HEK293 (cell line): ENCODE measurements around the gene CAMTA2.

Experiments
- EGR2 ChIP-seq: fragments of 450-650 bp; formaldehyde crosslinking; IDR thresholded peaks from 2 replicates; pipeline ENCODE4 v1.5.1; 2016; ENCODE audit warnings: low read depth, missing biosample characterization, missing genetic modification characterization
- KLF10 ChIP-seq: fragments of 450-650 bp; IDR thresholded peaks from 2 replicates; pipeline ENCODE4 v1.5.1; 2018; ENCODE audit warnings: missing biosample characterization, mild to moderate bottlenecking, missing genetic modification characterization
- MZF1 ChIP-seq: fragments of 450-650 bp; formaldehyde crosslinking; IDR thresholded peaks from 2 replicates; pipeline ENCODE4 v1.5.1; 2017; ENCODE audit warnings: missing biosample characterization, missing genetic modification characterization, borderline replicate concordance
- RBAK ChIP-seq: fragments of 450-650 bp; formaldehyde crosslinking; IDR thresholded peaks from 2 replicates; pipeline ENCODE4 v1.5.1; 2016; ENCODE audit warnings: missing biosample characterization, missing genetic modification characterization
- SCRT1 ChIP-seq: fragments of 450-650 bp; formaldehyde crosslinking; IDR thresholded peaks from 2 replicates; pipeline ENCODE4 v1.5.1; 2016; ENCODE audit warnings: missing biosample characterization, missing genetic modification characterization, borderline replicate concordance
- SP3 ChIP-seq: fragments of 450-650 bp; formaldehyde crosslinking; IDR thresholded peaks from 2 replicates; pipeline ENCODE4 v1.5.1; 2016; ENCODE audit warnings: missing biosample characterization, missing genetic modification characterization
- TCF7L2 ChIP-seq: IDR thresholded peaks from 2 replicates; pipeline ENCODE4 v1.6.1; 2011; ENCODE audit warnings: low read depth, mild to moderate bottlenecking, inconsistent platforms, low read length, moderate library complexity, borderline replicate concordance
- YY2 ChIP-seq: fragments of 450-650 bp; formaldehyde crosslinking; IDR thresholded peaks from 2 replicates; pipeline ENCODE4 v1.5.1; 2016; ENCODE audit warnings: missing biosample characterization, missing genetic modification characterization
- ZBTB20 ChIP-seq: fragments of 450-650 bp; formaldehyde crosslinking; IDR thresholded peaks from 2 replicates; pipeline ENCODE4 v1.5.1; 2016; ENCODE audit warnings: missing biosample characterization, missing genetic modification characterization
- ZBTB21 ChIP-seq: fragments of 450-650 bp; formaldehyde crosslinking; IDR thresholded peaks from 2 replicates; pipeline ENCODE4 v1.5.1; 2017; ENCODE audit warnings: missing biosample characterization, missing genetic modification characterization
- ZBTB7A ChIP-seq: fragments of 450-650 bp; formaldehyde crosslinking; IDR thresholded peaks from 2 replicates; pipeline ENCODE4 v1.5.1; 2016; ENCODE audit warnings: low read depth, missing biosample characterization, missing genetic modification characterization
- ZNF133 ChIP-seq: fragments of 450-650 bp; formaldehyde crosslinking; IDR thresholded peaks from 2 replicates; pipeline ENCODE4 v1.5.1; 2016; ENCODE audit warnings: missing biosample characterization, missing genetic modification characterization
- ZNF138 ChIP-seq: fragments of 450-650 bp; formaldehyde crosslinking; IDR thresholded peaks from 2 replicates; pipeline ENCODE4 v1.5.1; 2016; ENCODE audit warnings: missing biosample characterization, missing genetic modification characterization, borderline replicate concordance
- ZNF157 ChIP-seq: fragments of 450-650 bp; formaldehyde crosslinking; IDR thresholded peaks from 2 replicates; pipeline ENCODE4 v1.5.1; 2016; ENCODE audit warnings: missing biosample characterization, missing genetic modification characterization
- ZNF19 ChIP-seq: fragments of 450-650 bp; formaldehyde crosslinking; IDR thresholded peaks from 2 replicates; pipeline ENCODE4; 2016; ENCODE audit warnings: missing biosample characterization, missing genetic modification characterization, low read depth
- ZNF2 ChIP-seq: fragments of 450-650 bp; formaldehyde crosslinking; IDR thresholded peaks from 2 replicates; pipeline ENCODE4 v1.5.1; 2016; ENCODE audit warnings: missing biosample characterization, missing genetic modification characterization
- ZNF202 ChIP-seq: fragments of 450-650 bp; formaldehyde crosslinking; IDR thresholded peaks from 2 replicates; pipeline ENCODE4 v1.5.1; 2016; ENCODE audit warnings: missing biosample characterization, missing genetic modification characterization, borderline replicate concordance
- ZNF211 ChIP-seq: fragments of 450-650 bp; formaldehyde crosslinking; IDR thresholded peaks from 2 replicates; pipeline ENCODE4 v1.5.1; 2016; ENCODE audit warnings: low read depth, missing biosample characterization, missing genetic modification characterization
- ZNF214 ChIP-seq: fragments of 450-650 bp; formaldehyde crosslinking; IDR thresholded peaks from 2 replicates; pipeline ENCODE4 v1.5.1; 2017; ENCODE audit warnings: missing biosample characterization, mild to moderate bottlenecking, missing genetic modification characterization, borderline replicate concordance
- ZNF248 ChIP-seq: fragments of 450-650 bp; formaldehyde crosslinking; IDR thresholded peaks from 2 replicates; pipeline ENCODE4 v1.5.1; 2017; ENCODE audit warnings: missing biosample characterization, missing genetic modification characterization
- ZNF274 ChIP-seq, 2 experiments: fragments of 200-500 bp in 1 of 2; fragments of 450-650 bp in 1 of 2; sonication (Bioruptor generic) in 1 of 2; formaldehyde crosslinking in 1 of 2; IDR thresholded peaks; 2 replicates each; pipeline versions ENCODE4 v1.5.1 to v1.6.1; 2014 to 2016; ENCODE audit warnings: borderline replicate concordance in 1 of 2, inconsistent platforms in 1 of 2, low read length in 1 of 2, missing biosample characterization in 1 of 2, missing genetic modification characterization in 1 of 2
- ZNF292 ChIP-seq: fragments of 450-650 bp; formaldehyde crosslinking; IDR thresholded peaks from 2 replicates; pipeline ENCODE4 v1.5.1; 2016; ENCODE audit warnings: low read depth, missing biosample characterization, missing genetic modification characterization, borderline replicate concordance
- ZNF391 ChIP-seq: fragments of 450-650 bp; formaldehyde crosslinking; IDR thresholded peaks from 2 replicates; pipeline ENCODE4 v1.5.1; 2016; ENCODE audit warnings: low read depth, missing biosample characterization, missing genetic modification characterization, borderline replicate concordance
- ZNF423 ChIP-seq: fragments of 450-650 bp; formaldehyde crosslinking; IDR thresholded peaks from 2 replicates; pipeline ENCODE4 v1.5.1; 2016; ENCODE audit warnings: missing biosample characterization, missing genetic modification characterization
- ZNF521 ChIP-seq: fragments of 450-650 bp; formaldehyde crosslinking; IDR thresholded peaks from 2 replicates; pipeline ENCODE4 v1.5.1; 2017; ENCODE audit warnings: missing biosample characterization, mild to moderate bottlenecking, missing genetic modification characterization
- ZNF529 ChIP-seq: fragments of 450-650 bp; formaldehyde crosslinking; IDR thresholded peaks from 2 replicates; pipeline ENCODE4 v1.5.1; 2017; ENCODE audit warnings: missing genetic modification characterization, missing biosample characterization; ENCODE audit not compliant: insufficient replicate concordance
- ZNF549 ChIP-seq: fragments of 450-650 bp; IDR thresholded peaks from 2 replicates; pipeline ENCODE4 v1.5.1; 2018; ENCODE audit warnings: missing biosample characterization, missing genetic modification characterization, mild to moderate bottlenecking, inconsistent platforms, moderate library complexity
- ZNF558 ChIP-seq: fragments of 450-650 bp; formaldehyde crosslinking; IDR thresholded peaks from 2 replicates; pipeline ENCODE4 v1.5.1; 2016; ENCODE audit warnings: missing biosample characterization, missing genetic modification characterization
- ZNF747 ChIP-seq: fragments of 450-650 bp; formaldehyde crosslinking; IDR thresholded peaks from 2 replicates; pipeline ENCODE4 v1.5.1; 2016; ENCODE audit warnings: missing biosample characterization, missing genetic modification characterization
- ZNF776 ChIP-seq: fragments of 450-650 bp; formaldehyde crosslinking; IDR thresholded peaks from 2 replicates; pipeline ENCODE4 v1.5.0; 2017; ENCODE audit warnings: missing biosample characterization, missing genetic modification characterization, borderline replicate concordance
- ZNF777 ChIP-seq: fragments of 450-650 bp; formaldehyde crosslinking; IDR thresholded peaks from 2 replicates; pipeline ENCODE4 v1.5.1; 2017; ENCODE audit warnings: missing biosample characterization, missing genetic modification characterization, borderline replicate concordance
- ZNF791 ChIP-seq: fragments of 450-650 bp; formaldehyde crosslinking; IDR thresholded peaks from 2 replicates; pipeline ENCODE4 v1.5.1; 2016; ENCODE audit warnings: missing biosample characterization, missing genetic modification characterization
- TF ChIP-seq, protein P1 (sequence below): fragments of 450-650 bp; formaldehyde crosslinking; IDR thresholded peaks from 2 replicates; pipeline ENCODE4 v1.5.1; 2016; ENCODE audit warnings: missing biosample characterization, missing genetic modification characterization
- TF ChIP-seq, protein P2 (sequence below): fragments of 450-650 bp; formaldehyde crosslinking; IDR thresholded peaks from 2 replicates; pipeline ENCODE4 v1.5.1; 2017; ENCODE audit warnings: missing biosample characterization, missing genetic modification characterization
- TF ChIP-seq, protein P3 (sequence below): fragments of 450-650 bp; formaldehyde crosslinking; IDR thresholded peaks from 2 replicates; pipeline ENCODE4 v1.5.1; 2016; ENCODE audit warnings: missing biosample characterization, missing genetic modification characterization

Gene CAMTA2

DNA sequence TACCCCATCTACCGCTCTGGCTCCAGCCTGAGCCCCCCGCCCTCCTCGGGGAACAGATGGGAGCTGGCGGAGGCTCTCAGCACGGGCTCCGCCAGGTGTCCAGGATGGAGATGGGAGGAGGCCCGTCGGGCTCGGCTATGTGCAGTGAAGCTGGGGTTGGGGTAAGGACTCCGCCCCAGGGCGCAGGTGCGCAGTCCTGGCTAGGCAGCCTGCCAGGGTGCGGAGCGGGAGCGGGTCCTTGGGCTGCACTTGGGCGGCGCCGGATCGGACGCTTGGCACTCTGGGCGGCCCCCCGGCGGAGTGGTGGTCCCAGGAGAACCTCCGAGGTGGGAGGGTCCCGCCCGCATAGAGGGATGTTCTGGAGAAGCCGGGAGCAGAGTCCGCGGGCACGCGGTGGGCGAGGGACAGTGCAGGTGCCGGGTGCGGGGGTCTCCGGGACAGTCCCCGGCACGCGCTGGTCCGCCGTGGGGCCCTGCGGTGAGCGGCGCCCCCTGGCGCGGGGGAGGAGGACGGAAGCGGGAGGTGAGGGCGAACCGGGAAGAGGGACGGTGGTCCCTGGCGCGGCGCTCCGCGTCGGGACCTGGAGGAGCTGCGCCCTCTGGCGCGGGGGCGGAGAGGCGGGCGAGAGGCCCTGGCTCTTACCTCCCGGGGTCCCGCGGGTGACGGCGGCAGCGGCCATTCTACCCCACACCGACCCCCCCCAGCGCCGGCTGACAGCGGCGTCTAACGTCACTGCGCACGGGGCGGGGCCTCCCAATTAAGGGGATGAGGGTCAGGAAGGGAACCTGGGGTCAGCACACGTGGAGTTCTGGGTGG lies at the start of gene CAMTA2 (continued):
- TF ChIP-seq ZBTB20 (tag by site-specific recombination) (peak; percentile 91), ZNF202 (tag by site-specific recombination) (no peak), ZBTB21 (peak; percentile 79), ZNF133 (no peak), MZF1 (tag by site-specific recombination) (peak; percentile 32; the same call in 1 of the 2 replicates), ZNF747 (tag by site-specific recombination) (no peak), ZNF214 (tag by site-specific recombination) (no peak), TCF7L2 (no peak), ZNF391 (tag by site-specific recombination) (peak; percentile 60; the same call in 1 of the 2 replicates), ZNF521 (no peak), YY2 (tag by site-specific recombination) (peak; percentile 84; the same call in 1 of the 2 replicates), ZNF529 (tag by site-specific recombination) (no peak), ZNF558 (no peak), ZNF211 (tag by site-specific recombination) (no peak), EGR2 (peak; percentile 80), KLF10 (peak; percentile 61), ZNF549 (tag by site-specific recombination) (no peak), ZNF777 (tag by site-specific recombination) (no peak; the same call in 1 of the 2 replicates), SCRT1 (tag by site-specific recombination) (no peak), SP3 (tag by site-specific recombination) (peak; percentile 50), ZNF776 (tag by site-specific recombination) (no peak), ZNF138 (tag by site-specific recombination) (no peak), ZNF292 (tag by site-specific recombination) (no peak), ZBTB7A (tag by site-specific recombination) (peak; percentile 50; the same call in 1 of the 2 replicates), ZNF157 (tag by site-specific recombination) (no peak), ZNF19 (tag by site-specific recombination) (no peak), ZNF2 (tag by site-specific recombination) (peak; percentile 81), ZNF274 (IDR thresholded peaks at IDR 0.05; ENCODE audit: low read length) (no peak), ZNF274 (tag by site-specific recombination; IDR thresholded peaks at IDR 0.05; ENCODE audit: borderline replicate concordance) (no peak), ZNF423 (tag by site-specific recombination) (peak; percentile 98), ZNF248 (tag by site-specific recombination) (no peak), ZNF791 (tag by site-specific recombination) (no peak), RBAK (no peak)
- TF ChIP-seq, protein P1, sequence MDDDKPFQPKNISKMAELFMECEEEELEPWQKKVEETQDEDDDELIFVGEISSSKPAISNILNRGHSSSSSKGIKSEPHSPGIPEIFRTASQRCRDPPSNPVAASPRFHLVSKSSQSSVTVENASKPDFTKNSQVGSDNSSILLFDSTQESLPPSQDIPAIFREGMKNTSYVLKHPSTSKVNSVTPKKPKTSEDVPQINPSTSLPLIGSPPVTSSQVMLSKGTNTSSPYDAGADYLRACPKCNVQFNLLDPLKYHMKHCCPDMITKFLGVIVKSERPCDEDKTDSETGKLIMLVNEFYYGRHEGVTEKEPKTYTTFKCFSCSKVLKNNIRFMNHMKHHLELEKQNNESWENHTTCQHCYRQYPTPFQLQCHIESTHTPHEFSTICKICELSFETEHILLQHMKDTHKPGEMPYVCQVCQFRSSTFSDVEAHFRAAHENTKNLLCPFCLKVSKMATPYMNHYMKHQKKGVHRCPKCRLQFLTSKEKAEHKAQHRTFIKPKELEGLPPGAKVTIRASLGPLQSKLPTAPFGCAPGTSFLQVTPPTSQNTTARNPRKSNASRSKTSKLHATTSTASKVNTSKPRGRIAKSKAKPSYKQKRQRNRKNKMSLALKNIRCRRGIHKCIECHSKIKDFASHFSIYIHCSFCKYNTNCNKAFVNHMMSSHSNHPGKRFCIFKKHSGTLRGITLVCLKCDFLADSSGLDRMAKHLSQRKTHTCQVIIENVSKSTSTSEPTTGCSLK (tag by site-specific recombination): no peak
- TF ChIP-seq, protein P2, sequence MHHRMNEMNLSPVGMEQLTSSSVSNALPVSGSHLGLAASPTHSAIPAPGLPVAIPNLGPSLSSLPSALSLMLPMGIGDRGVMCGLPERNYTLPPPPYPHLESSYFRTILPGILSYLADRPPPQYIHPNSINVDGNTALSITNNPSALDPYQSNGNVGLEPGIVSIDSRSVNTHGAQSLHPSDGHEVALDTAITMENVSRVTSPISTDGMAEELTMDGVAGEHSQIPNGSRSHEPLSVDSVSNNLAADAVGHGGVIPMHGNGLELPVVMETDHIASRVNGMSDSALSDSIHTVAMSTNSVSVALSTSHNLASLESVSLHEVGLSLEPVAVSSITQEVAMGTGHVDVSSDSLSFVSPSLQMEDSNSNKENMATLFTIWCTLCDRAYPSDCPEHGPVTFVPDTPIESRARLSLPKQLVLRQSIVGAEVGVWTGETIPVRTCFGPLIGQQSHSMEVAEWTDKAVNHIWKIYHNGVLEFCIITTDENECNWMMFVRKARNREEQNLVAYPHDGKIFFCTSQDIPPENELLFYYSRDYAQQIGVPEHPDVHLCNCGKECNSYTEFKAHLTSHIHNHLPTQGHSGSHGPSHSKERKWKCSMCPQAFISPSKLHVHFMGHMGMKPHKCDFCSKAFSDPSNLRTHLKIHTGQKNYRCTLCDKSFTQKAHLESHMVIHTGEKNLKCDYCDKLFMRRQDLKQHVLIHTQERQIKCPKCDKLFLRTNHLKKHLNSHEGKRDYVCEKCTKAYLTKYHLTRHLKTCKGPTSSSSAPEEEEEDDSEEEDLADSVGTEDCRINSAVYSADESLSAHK (tag by site-specific recombination): no peak
- TF ChIP-seq, protein P3, sequence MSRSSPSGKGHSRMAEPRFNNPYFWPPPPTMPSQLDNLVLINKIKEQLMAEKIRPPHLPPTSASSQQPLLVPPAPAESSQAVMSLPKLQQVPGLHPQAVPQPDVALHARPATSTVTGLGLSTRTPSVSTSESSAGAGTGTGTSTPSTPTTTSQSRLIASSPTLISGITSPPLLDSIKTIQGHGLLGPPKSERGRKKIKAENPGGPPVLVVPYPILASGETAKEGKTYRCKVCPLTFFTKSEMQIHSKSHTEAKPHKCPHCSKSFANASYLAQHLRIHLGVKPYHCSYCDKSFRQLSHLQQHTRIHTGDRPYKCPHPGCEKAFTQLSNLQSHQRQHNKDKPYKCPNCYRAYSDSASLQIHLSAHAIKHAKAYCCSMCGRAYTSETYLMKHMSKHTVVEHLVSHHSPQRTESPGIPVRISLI (tag by site-specific recombination): no peak
